GM21576 (cell line): ENCODE measurements around the gene STARD8.
"Not testable (repeated sequence)": the region's sequence is repeated elsewhere in the genome, so short reads cannot be mapped to it uniquely, and the experiment has no call there.

ENCODE experiments used
- ATAC-seq: cut with Tn5 transposase; IDR thresholded peaks from one replicate; pipeline ENCODE4 v1.9.1; 2021; ENCODE audit warnings: mild to moderate bottlenecking, moderate library complexity; ENCODE audit not compliant: unreplicated experiment

STARD8 gene

GRCh38 chrX:68647156-68647957 is at the start of gene STARD8:
STARD8 (plus strand) TSS chrX:68647666; CDS start chrX:68647883, 217 bp downstream.
- ATAC-seq: no peak

GRCh38 chrX:68598841-68599240 is 48.6 kb upstream of the STARD8 start:
- ATAC-seq: no peak

GRCh38 chrX:68599256-68600152 is 48.0 kb upstream of the STARD8 start:
- no peak for ATAC-seq

GRCh38 chrX:68604216-68604615 is 43.2 kb upstream of the STARD8 start:
- ATAC-seq: not testable (repeated sequence)

GRCh38 chrX:68614733-68615132 is 32.7 kb upstream of the STARD8 start:
- ATAC-seq: not testable (repeated sequence)

- ATAC-seq: no peak
Observed at GRCh38 chrX:68627986-68628385, 19.5 kb upstream of the STARD8 start.

GRCh38 chrX:68629936-68630335 is 17.5 kb upstream of the STARD8 start:
- not testable (repeated sequence) for ATAC-seq

GRCh38 chrX:68631336-68631735 is 16.1 kb upstream of the STARD8 start:
- ATAC-seq: no peak

- ATAC-seq: no peak
Observed at GRCh38 chrX:68632491-68632890, 15.0 kb upstream of the STARD8 start.

- ATAC-seq: no peak
Observed at GRCh38 chrX:68633981-68634380, 13.5 kb upstream of the STARD8 start.

- no peak for ATAC-seq
Observed at GRCh38 chrX:68634649-68635227, 12.7 kb upstream of the STARD8 start.

GRCh38 chrX:68640661-68641060 is 6.8 kb upstream of the STARD8 start:
- ATAC-seq: no peak

GRCh38 chrX:68644861-68645260 is 2.6 kb upstream of the STARD8 start:
- ATAC-seq: no peak

- no peak for ATAC-seq
Observed at GRCh38 chrX:68646421-68646820, 1.0 kb upstream of the STARD8 start.

GRCh38 chrX:68648960-68649359 is 1.5 kb downstream of the STARD8 start:
- ATAC-seq: no peak

- no peak for ATAC-seq
Observed at GRCh38 chrX:68650491-68650890, 3.0 kb downstream of the STARD8 start.

GRCh38 chrX:68651110-68651509 is 3.6 kb downstream of the STARD8 start:
- no peak for ATAC-seq

- no peak for ATAC-seq
Observed at GRCh38 chrX:68652326-68653170, 5.1 kb downstream of the STARD8 start.

GRCh38 chrX:68654693-68655092 is 7.2 kb downstream of the STARD8 start:
- ATAC-seq: no peak

GRCh38 chrX:68656473-68656872 is 9.0 kb downstream of the STARD8 start:
- not testable (repeated sequence) for ATAC-seq

GRCh38 chrX:68658530-68658929 is 11.1 kb downstream of the STARD8 start:
- ATAC-seq: no peak
